ENCODE data around the gene KNOP1.
"Not testable (repeated sequence)": the region's sequence is repeated elsewhere in the genome, so short reads cannot be mapped to it uniquely, and the experiment has no call there.

KNOP1 gene

GRCh38 chr16:19688396-19689024 is 29.5 kb downstream of the KNOP1 start:
- no peak overlapping the region for H3K9ac ChIP-seq (ENCODE audit: low read length in 5 of 5)
- H3K9me3 ChIP-seq (ENCODE audit: control insufficient read depth in 5 of 5, low read length in 5 of 5) = peaks cover 0 to 13% (median 3%) of the 10 kb centered on the region in 5 donors
- H3K36me3 ChIP-seq (ENCODE audit: control insufficient read depth in 5 of 5, insufficient read depth in 5 of 5, low read length in 5 of 5) = peaks cover 6 to 68% (median 50%) of the 10 kb centered on the region in 5 donors
- peaks cover 0 to 24% (median 16%) of the 10 kb centered on the region in 5 donors for H3K4me1 ChIP-seq (ENCODE audit: control insufficient read depth in 5 of 5, insufficient read depth in 5 of 5, low read length in 5 of 5)
- H3K4me3 ChIP-seq (ENCODE audit: low read depth in 1 of 5, low read length in 5 of 5) = no peak overlapping the region
- no peaks in the 10 kb centered on the region for H3K27me3 ChIP-seq (ENCODE audit: control insufficient read depth in 5 of 5, insufficient read depth in 4 of 5, low read length in 5 of 5)
- H3K27ac ChIP-seq (ENCODE audit: low read depth, low read length) = no peak overlapping the region

- Histone ChIP-seq H3K9ac (ENCODE audit: low read length in 5 of 5) (no peak overlapping the region), H3K36me3 (ENCODE audit: control insufficient read depth in 5 of 5, insufficient read depth in 5 of 5, low read length in 5 of 5) (peaks cover 10 to 76% (median 59%) of the 10 kb centered on the region in 5 donors), H3K9me3 (ENCODE audit: control insufficient read depth in 5 of 5, low read length in 5 of 5) (peaks cover 0 to 15% (median 3%) of the 10 kb centered on the region in 5 donors), H3K4me1 (ENCODE audit: control insufficient read depth in 5 of 5, insufficient read depth in 5 of 5, low read length in 5 of 5) (peaks cover 0 to 24% (median 16%) of the 10 kb centered on the region in 5 donors), H3K27ac (ENCODE audit: low read depth, low read length) (no peak overlapping the region), H3K4me3 (ENCODE audit: low read depth in 1 of 5, low read length in 5 of 5) (no peak overlapping the region), H3K27me3 (ENCODE audit: control insufficient read depth in 5 of 5, insufficient read depth in 4 of 5, low read length in 5 of 5) (no peaks in the 10 kb centered on the region)
Measured at GRCh38 chr16:19687279-19687678, 30.7 kb downstream of the KNOP1 start.

- Histone ChIP-seq H3K9ac (ENCODE audit: low read length in 5 of 5) (no peak overlapping the region), H3K4me3 (ENCODE audit: low read depth in 1 of 5, low read length in 5 of 5) (no peak overlapping the region), H3K9me3 (ENCODE audit: control insufficient read depth in 5 of 5, low read length in 5 of 5) (peaks cover 0 to 15% (median 3%) of the 10 kb centered on the region in 5 donors), H3K27me3 (ENCODE audit: control insufficient read depth in 5 of 5, insufficient read depth in 4 of 5, low read length in 5 of 5) (no peaks in the 10 kb centered on the region), H3K27ac (ENCODE audit: low read depth, low read length) (no peak overlapping the region), H3K36me3 (ENCODE audit: control insufficient read depth in 5 of 5, insufficient read depth in 5 of 5, low read length in 5 of 5) (peaks cover 10 to 75% (median 57%) of the 10 kb centered on the region in 5 donors), H3K4me1 (ENCODE audit: control insufficient read depth in 5 of 5, insufficient read depth in 5 of 5, low read length in 5 of 5) (peaks cover 0 to 13% (median 9%) of the 10 kb centered on the region in 5 donors)
Measured at GRCh38 chr16:19685176-19685575, 32.9 kb downstream of the KNOP1 start.

- Histone ChIP-seq H3K9ac (ENCODE audit: low read length in 5 of 5) (no peak overlapping the region), H3K27me3 (ENCODE audit: control insufficient read depth in 5 of 5, insufficient read depth in 4 of 5, low read length in 5 of 5) (no peaks in the 10 kb centered on the region), H3K9me3 (ENCODE audit: control insufficient read depth in 5 of 5, low read length in 5 of 5) (peaks cover 0 to 15% (median 3%) of the 10 kb centered on the region in 5 donors), H3K4me3 (ENCODE audit: low read depth in 1 of 5, low read length in 5 of 5) (no peak overlapping the region), H3K4me1 (ENCODE audit: control insufficient read depth in 5 of 5, insufficient read depth in 5 of 5, low read length in 5 of 5) (peaks cover 0 to 7% (median 5%) of the 10 kb centered on the region in 5 donors), H3K27ac (ENCODE audit: low read depth, low read length) (no peak overlapping the region), H3K36me3 (ENCODE audit: control insufficient read depth in 5 of 5, insufficient read depth in 5 of 5, low read length in 5 of 5) (peaks cover 10 to 79% (median 58%) of the 10 kb centered on the region in 5 donors)
Measured at GRCh38 chr16:19683453-19684236, 34.4 kb downstream of the KNOP1 start.

DNA sequence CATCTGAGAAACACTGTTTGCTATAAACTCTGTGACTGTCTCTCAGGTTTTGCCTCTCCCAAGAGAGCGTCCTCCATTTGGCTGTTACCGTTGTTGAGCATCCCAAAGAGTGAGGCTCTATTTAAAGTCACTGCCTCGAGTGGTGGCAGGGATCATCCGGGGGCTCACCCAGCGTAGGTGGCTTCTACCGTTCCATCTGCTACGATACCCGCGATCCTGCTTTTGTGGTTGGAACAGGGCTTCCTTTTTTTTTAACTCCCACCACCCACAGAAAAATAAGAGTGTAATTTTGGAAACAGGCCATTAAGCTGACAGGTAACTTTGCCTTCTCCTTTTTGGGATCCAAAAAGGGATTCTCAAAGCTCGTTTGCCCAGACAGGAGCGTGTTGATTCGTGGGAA is 36.4 kb downstream of the KNOP1 start:
- H3K27me3 ChIP-seq (ENCODE audit: control insufficient read depth in 5 of 5, insufficient read depth in 4 of 5, low read length in 5 of 5) = no peaks in the 10 kb centered on the region
- no peak overlapping the region for H3K27ac ChIP-seq (ENCODE audit: low read depth, low read length)
- H3K4me1 ChIP-seq (ENCODE audit: control insufficient read depth in 5 of 5, insufficient read depth in 5 of 5, low read length in 5 of 5) = peaks cover 0 to 5% (median 4%) of the 10 kb centered on the region in 5 donors
- peaks cover 10 to 72% (median 51%) of the 10 kb centered on the region in 5 donors for H3K36me3 ChIP-seq (ENCODE audit: control insufficient read depth in 5 of 5, insufficient read depth in 5 of 5, low read length in 5 of 5)
- peaks cover 0 to 15% (median 3%) of the 10 kb centered on the region in 5 donors for H3K9me3 ChIP-seq (ENCODE audit: control insufficient read depth in 5 of 5, low read length in 5 of 5)
- H3K4me3 ChIP-seq (ENCODE audit: low read depth in 1 of 5, low read length in 5 of 5) = no peak overlapping the region
- H3K9ac ChIP-seq (ENCODE audit: low read length in 5 of 5) = no peak overlapping the region

- peaks cover 0 to 15% (median 3%) of the 10 kb centered on the region in 5 donors for H3K9me3 ChIP-seq (ENCODE audit: control insufficient read depth in 5 of 5, low read length in 5 of 5)
- no peak overlapping the region for H3K27ac ChIP-seq (ENCODE audit: low read depth, low read length)
- peaks cover 14 to 69% (median 45%) of the 10 kb centered on the region in 5 donors for H3K36me3 ChIP-seq (ENCODE audit: control insufficient read depth in 5 of 5, insufficient read depth in 5 of 5, low read length in 5 of 5)
- no peaks in the 10 kb centered on the region for H3K27me3 ChIP-seq (ENCODE audit: control insufficient read depth in 5 of 5, insufficient read depth in 4 of 5, low read length in 5 of 5)
- no peak overlapping the region for H3K9ac ChIP-seq (ENCODE audit: low read length in 5 of 5)
- no peak overlapping the region for H3K4me3 ChIP-seq (ENCODE audit: low read depth in 1 of 5, low read length in 5 of 5)
- H3K4me1 ChIP-seq (ENCODE audit: control insufficient read depth in 5 of 5, insufficient read depth in 5 of 5, low read length in 5 of 5) = peaks cover 0 to 5% (median 4%) of the 10 kb centered on the region in 5 donors
Measured at GRCh38 chr16:19680881-19681340, 37.1 kb downstream of the KNOP1 start.

- H3K9ac ChIP-seq (ENCODE audit: low read length in 5 of 5); H3K27me3 ChIP-seq (ENCODE audit: control insufficient read depth in 5 of 5, insufficient read depth in 4 of 5, low read length in 5 of 5); H3K4me3 ChIP-seq (ENCODE audit: low read depth in 1 of 5, low read length in 5 of 5); H3K4me1 ChIP-seq (ENCODE audit: control insufficient read depth in 5 of 5, insufficient read depth in 5 of 5, low read length in 5 of 5); H3K9me3 ChIP-seq (ENCODE audit: control insufficient read depth in 5 of 5, low read length in 5 of 5); H3K27ac ChIP-seq (ENCODE audit: low read depth, low read length): not testable (repeated sequence)
- peaks cover 14 to 61% (median 31%) of the 10 kb centered on the region in 5 donors for H3K36me3 ChIP-seq (ENCODE audit: control insufficient read depth in 5 of 5, insufficient read depth in 5 of 5, low read length in 5 of 5)
Measured at GRCh38 chr16:19679281-19679680, 38.7 kb downstream of the KNOP1 start.

GRCh38 chr16:19678804-19679203 is 39.2 kb downstream of the KNOP1 start:
- Histone ChIP-seq H3K4me1 (ENCODE audit: control insufficient read depth in 5 of 5, insufficient read depth in 5 of 5, low read length in 5 of 5) (peaks cover 0 to 5% (median 4%) of the 10 kb centered on the region in 5 donors), H3K4me3 (ENCODE audit: low read depth in 1 of 5, low read length in 5 of 5) (no peak overlapping the region), H3K27ac (ENCODE audit: low read depth, low read length) (no peak overlapping the region), H3K27me3 (ENCODE audit: control insufficient read depth in 5 of 5, insufficient read depth in 4 of 5, low read length in 5 of 5) (no peaks in the 10 kb centered on the region), H3K9me3 (ENCODE audit: control insufficient read depth in 5 of 5, low read length in 5 of 5) (peaks cover 0 to 3% (median 0%) of the 10 kb centered on the region in 5 donors), H3K9ac (ENCODE audit: low read length in 5 of 5) (no peak overlapping the region), H3K36me3 (ENCODE audit: control insufficient read depth in 5 of 5, insufficient read depth in 5 of 5, low read length in 5 of 5) (peaks cover 14 to 58% (median 27%) of the 10 kb centered on the region in 5 donors)

GRCh38 chr16:19677402-19677801 is 40.6 kb downstream of the KNOP1 start:
- H3K9ac ChIP-seq (ENCODE audit: low read length in 5 of 5) = no peak overlapping the region
- no peak overlapping the region for H3K4me3 ChIP-seq (ENCODE audit: low read depth in 1 of 5, low read length in 5 of 5)
- H3K36me3 ChIP-seq (ENCODE audit: control insufficient read depth in 5 of 5, insufficient read depth in 5 of 5, low read length in 5 of 5) = peaks cover 11 to 50% (median 17%) of the 10 kb centered on the region in 5 donors

GRCh38 chr16:19674485-19674884 is 43.5 kb downstream of the KNOP1 start:
- Histone ChIP-seq H3K9me3 (ENCODE audit: control insufficient read depth in 5 of 5, low read length in 5 of 5) (no peaks in the 10 kb centered on the region), H3K27me3 (ENCODE audit: control insufficient read depth in 5 of 5, insufficient read depth in 4 of 5, low read length in 5 of 5) (no peaks in the 10 kb centered on the region), H3K4me3 (ENCODE audit: low read depth in 1 of 5, low read length in 5 of 5) (no peak overlapping the region), H3K4me1 (ENCODE audit: control insufficient read depth in 5 of 5, insufficient read depth in 5 of 5, low read length in 5 of 5) (no peaks in the 10 kb centered on the region), H3K9ac (ENCODE audit: low read length in 5 of 5) (no peak overlapping the region), H3K36me3 (ENCODE audit: control insufficient read depth in 5 of 5, insufficient read depth in 5 of 5, low read length in 5 of 5) (peaks cover 14 to 56% (median 25%) of the 10 kb centered on the region in 5 donors), H3K27ac (ENCODE audit: low read depth, low read length) (no peak overlapping the region)

More at GRCh38 chr16:19677402-19677801, 40.6 kb downstream of the KNOP1 start:
- Histone ChIP-seq H3K9me3 (ENCODE audit: control insufficient read depth in 5 of 5, low read length in 5 of 5) (no peaks in the 10 kb centered on the region), H3K27me3 (ENCODE audit: control insufficient read depth in 5 of 5, insufficient read depth in 4 of 5, low read length in 5 of 5) (no peaks in the 10 kb centered on the region), H3K4me1 (ENCODE audit: control insufficient read depth in 5 of 5, insufficient read depth in 5 of 5, low read length in 5 of 5) (peaks cover 0 to 5% (median 4%) of the 10 kb centered on the region in 5 donors), H3K27ac (ENCODE audit: low read depth, low read length) (no peak overlapping the region)
